NCI-H69 (cell line): ENCODE data around the gene CHIT1.
"Not testable (repeated sequence)": the region's sequence is repeated elsewhere in the genome, so short reads cannot be mapped to it uniquely, and the experiment has no call there.

ENCODE experiments used
- DNase-seq: peaks from one replicate; lab custom pipeline; 2025; lab: John Stamatoyannopoulos, UW

The CHIT1 gene

DNA sequence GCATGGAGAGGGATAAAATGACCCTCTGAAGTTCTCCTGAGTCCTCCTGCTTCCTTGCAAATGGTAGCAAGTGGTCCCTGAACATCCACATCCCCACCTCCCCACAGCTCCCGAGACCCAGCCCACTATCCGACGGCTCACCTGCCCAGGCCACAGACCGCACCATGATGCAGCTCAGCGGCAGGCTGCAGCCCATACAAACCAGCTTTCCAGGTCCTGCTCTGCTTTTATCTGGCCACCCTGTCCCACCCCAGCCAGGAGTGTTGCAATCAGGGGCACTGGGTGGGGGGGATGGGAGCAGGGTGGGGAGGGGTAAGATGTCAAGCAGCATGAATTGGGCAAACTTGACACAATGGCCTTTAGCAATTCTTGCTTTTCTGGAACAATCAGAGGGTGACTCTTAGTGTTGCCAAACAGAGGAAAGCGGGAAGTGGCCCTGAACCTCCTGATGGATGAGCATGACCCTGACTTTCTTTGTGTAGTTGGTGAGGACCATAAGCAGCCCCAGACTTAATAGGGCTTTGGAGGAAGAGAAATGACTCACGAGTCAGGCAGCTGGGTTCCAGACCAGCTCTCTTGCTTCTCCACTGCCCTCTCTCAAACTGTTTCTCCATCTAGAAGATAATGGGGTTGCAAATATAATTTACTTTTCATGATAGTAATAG is at the start of gene CHIT1:
TSS of gene CHIT1 (minus strand) at position 203 of the 665 bp plus-strand sequence. CDS start at position 166, 37 bp downstream.
- DNase-seq: no peak

GRCh38 chr1:203278885-203279406 is 49.5 kb upstream of the CHIT1 start:
- DNase-seq: no peak

- DNase-seq: peak; percentile 89
Measured at GRCh38 chr1:203278082-203278884, 48.8 kb upstream of the CHIT1 start.

GRCh38 chr1:203276916-203277545 is 47.6 kb upstream of the CHIT1 start:
- no peak for DNase-seq

- DNase-seq: no peak
Measured at GRCh38 chr1:203276408-203276807, 46.9 kb upstream of the CHIT1 start.

DNA sequence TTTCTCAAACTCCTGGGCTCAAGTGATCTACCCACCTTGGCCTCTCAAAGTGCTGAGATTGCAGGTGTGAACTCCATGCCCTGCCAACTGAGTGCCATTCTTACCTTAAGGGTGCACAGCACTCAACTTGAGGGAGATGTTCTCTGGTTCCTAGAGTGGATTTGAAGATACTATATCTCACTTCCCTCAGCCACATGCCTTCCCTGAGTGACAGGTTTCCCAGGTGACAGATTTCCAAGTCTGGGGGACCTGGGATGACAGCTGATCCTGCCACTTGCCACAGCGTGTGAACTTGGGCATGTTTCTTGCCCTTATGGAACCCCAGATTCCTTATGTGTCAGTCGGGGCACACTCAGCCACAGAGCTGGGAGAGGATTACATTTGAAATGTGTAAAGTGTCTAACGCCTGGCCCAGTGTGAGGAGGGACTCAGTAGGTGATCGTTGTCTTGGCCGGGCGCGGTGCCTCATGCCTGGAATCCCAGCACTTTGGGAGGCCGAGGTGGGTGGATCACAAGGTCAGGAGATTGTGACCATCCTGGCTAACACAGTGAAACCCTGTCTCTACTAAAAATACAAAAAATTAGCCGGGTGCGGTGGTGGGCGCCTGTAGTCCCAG is 46.3 kb upstream of the CHIT1 start:
- DNase-seq: no peak

DNA sequence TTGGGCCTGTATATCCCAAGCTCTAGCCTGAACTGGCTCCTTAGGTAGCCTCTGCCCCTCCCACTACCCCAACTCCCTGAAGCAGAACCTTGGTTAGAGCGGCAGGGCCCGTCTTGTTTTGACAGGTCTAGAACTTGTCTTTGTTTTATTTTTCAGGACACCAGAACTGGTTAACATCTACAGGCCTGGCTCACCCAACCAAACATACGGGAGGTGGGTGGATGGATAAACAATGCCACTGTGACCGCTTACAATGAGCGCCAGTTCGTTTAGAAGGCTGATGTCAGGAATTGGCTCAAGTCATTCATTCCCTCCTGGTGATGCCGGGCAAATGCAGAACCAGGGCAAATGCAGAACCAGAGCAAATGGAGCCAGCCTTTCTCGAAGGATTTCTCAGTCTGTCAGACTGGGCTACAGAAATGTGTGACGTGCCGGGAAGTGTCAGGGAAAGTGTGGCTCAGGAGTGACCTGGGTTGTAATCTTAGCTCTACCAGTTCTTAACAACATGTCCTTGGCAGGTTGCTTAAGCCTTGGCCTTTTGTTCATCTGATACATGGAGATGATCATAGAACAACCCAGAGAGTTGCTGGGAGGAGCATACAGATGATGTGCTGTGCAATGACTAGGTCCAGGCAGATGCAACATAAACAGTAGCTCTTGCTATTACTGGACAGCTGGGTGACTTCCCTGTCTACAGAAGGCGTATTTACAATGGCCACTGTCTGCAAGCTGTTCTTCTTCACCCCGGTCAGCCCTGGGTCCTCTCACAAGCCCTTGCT is 45.3 kb upstream of the CHIT1 start:
- peak; percentile 48 for DNase-seq

GRCh38 chr1:203273869-203274602 is 44.6 kb upstream of the CHIT1 start:
- peak; percentile 49 for DNase-seq

DNA sequence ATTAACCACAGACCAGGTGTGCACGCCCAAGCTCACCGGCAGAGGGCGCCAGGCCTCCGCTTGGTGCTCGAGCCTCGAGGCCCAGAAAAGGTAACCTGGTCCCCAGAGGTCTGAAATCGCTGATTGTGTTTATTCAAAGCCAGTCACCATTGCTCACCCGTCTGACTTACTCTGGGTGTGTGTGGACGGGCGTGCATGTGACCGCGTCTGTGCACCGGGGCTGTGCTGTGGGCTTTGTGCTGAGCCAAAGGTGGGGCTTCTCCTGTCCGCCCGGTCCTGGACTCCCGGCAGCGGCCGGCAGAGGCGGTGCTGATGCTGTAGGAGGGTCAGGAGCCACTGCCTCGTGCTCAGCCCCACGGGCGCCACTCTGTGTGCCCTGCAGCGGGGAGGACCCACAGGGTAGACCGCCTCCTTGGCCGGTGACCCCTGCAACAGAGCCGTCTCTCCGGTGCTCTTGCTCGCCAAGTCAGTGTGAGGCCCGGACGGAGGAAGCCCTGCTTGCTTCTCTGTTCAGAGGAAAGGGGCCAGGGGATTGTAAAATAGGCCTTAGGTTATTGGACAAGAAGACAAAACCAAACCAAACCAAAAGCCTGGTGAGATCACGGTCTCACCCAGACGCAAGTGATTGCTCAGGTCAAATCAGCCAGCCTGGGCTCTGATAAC is 43.9 kb upstream of the CHIT1 start:
- DNase-seq: peak; percentile 97

DNA sequence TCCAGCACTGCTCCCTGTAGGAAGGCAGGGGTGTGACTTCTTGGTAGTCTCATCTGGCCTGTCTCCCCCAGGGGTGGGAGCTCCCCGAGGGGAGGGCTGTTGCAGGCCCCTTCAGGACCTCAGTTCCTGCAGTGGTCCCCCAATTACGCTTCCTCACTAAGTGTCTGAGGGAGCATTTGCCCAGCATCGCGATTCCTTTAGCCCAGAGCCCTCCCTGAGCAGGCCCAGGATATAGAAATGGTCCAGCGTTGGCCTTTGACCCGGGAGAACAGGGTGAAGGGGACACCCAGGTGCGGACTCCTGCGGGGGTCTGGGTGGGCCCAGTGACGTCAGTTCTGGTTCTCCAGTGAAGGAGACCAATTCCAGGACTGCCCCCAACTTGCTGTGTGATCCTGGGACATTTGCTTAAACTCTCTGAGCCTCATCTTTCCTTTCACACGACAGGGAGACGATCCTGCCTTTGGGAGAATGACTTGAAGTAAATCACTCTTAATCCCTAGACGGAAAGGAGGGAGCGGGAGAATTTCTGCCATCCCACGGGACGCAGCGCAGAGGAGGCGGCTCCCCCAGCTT is 43.2 kb upstream of the CHIT1 start:
- DNase-seq: no peak

DNA sequence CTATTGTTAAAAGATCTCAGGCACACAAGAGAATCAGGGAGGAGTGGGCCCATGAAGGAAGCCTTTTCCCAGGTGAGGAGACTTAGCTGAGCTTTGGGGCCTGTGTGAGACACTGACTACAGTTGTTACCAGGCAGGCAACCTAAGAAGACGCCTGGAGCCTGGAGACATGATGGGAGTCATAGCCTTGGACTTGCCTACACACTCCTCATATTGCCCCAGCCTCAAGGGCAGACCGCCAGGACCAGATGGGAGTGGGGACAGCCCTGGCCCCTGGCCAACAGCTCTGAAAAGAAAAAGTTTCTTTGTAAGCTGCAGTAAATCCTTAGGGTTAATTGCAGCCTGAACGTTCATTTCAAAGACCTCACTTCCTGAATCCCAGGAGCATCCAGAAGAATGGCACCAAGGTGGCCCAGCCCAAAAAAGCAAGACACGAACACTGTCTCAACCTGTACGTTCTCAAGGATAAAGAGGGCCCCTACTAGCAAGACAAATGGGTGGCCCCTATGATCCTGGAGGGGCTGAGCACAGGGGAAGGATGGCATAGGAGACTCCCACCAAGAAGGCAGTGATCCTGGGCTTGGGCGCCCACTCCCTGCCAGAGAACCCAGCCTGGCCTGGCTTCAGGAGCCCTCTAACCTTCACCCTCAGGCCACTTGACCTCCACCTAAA is 42.6 kb upstream of the CHIT1 start:
- DNase-seq: peak; percentile 91

GRCh38 chr1:203271018-203271743 is 41.7 kb upstream of the CHIT1 start:
- DNase-seq: peak; percentile 71

- DNase-seq: no peak
Measured at GRCh38 chr1:203270448-203270847, 41.0 kb upstream of the CHIT1 start.

GRCh38 chr1:203269654-203270020 is 40.2 kb upstream of the CHIT1 start:
- DNase-seq: no peak

DNA sequence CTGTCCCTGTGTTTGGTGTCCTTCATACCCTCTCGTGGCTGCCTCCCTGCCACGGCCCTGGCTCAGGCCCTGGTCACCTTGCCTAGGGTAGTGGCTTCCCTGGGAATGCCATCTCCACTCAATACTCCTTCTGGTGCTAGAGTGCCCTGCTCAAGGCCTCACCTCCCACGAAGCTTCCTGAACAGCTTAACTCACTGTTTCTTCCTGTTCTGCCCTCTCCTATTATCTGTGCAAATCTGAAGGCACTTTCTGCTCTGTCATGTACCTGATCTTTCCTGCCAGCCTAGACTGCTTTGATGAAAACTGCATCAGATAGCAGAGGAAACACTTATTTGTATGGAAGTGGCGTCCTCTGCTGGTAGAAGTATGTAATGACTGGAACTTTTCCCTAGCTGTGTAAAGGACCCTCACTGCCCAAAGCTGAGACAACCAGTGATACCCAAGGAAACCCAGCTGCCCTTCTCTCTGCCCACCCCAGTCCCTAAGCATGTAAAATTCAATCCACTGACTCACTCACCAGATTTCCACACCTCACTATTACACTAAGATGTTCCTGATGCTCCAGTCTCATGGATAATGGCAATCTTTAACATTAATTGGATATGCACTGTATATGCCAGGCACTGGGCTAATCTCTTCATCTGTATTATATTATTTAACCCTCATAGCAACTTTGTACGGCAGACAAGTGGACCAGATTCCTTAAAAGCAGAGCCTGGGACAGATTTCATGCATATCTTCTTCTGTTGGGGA is 39.6 kb upstream of the CHIT1 start:
- peak; percentile 92 for DNase-seq

- no peak for DNase-seq
Measured at GRCh38 chr1:203267912-203268311, 38.4 kb upstream of the CHIT1 start.

DNA sequence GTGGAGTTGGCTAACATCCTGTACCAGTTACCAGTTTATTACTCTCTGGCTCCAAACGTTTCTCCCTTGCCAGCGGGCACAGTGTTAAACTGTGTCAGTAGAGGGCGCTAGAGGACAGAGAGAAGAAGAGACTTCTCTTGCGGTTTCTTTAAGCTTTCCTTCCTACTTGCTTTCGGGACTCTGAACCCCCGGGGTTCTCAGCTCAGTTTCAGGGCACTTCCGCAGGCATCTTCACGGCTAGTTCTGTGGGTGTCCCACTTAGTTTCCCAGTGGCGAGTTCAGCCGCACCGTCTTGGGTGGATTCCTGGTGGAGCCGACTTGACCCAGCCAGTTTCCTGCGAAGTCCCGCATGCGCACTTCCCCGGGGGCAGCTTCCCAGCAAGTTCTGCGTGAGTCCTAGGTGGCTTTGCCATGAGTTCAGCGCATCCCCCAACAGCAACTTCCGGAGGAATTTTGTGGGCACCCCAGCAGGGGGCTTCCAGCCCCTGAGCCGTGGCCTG is 37.9 kb upstream of the CHIT1 start:
- peak; percentile 95 for DNase-seq

DNA sequence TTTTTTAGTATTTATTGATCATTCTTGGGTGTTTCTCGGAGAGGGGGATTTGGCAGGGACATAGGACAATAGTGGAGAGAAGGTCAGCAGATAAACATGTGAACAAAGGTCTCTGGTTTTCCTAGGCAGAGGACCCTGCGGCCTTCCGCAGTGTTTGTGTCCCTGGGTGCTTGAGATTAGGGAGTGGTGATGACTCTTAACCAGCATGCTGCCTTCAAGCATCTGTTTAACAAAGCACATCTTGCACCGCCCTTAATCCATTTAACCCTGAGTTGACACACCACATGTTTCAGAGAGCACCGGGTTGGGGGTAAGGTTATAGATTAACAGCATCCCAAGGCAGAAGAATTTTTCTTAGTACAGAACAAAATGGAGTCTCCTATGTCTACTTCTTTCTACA is 36.7 kb upstream of the CHIT1 start:
- DNase-seq: not testable (repeated sequence)
